ENCODE data around the gene FIS1.

Gene FIS1

DNA sequence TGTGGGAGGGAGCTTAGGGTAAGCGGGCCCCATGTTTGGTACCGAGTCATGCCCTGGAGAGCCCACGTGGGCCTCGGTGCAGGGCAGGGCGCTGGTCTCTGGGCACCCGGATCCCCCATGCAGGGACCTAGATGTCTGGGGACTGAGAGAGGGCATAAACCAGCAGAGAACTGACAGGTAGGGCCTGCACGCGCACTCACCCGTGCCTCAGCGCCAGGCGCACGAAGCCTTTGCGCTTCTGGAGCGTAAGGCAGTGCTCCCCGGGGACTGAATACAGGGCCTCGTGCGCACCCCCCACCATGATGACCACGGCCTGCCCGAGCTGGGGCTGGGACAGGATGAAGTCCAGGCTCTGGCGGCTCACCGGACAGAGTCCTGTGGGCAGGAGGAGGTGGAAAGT, 46.9 kb downstream of the FIS1 start:
- Histone ChIP-seq H3K4me1 (ENCODE audit: control insufficient read depth in 1 of 2, insufficient read depth in 1 of 2, low read depth in 1 of 2, low read length in 1 of 2) (peaks cover 0 to 9% of the 10 kb centered on the region in 2 experiments), H3K27ac (no peak overlapping the region), H3K4me3 (ENCODE audit: low read depth in 1 of 2, low read length in 1 of 2) (no peak overlapping the region), H3K36me3 (no peaks in the 10 kb centered on the region), H3K9me3 (no peaks in the 10 kb centered on the region), H3K27me3 (peaks cover 81% of the 10 kb centered on the region)
- TF ChIP-seq, protein P1, sequence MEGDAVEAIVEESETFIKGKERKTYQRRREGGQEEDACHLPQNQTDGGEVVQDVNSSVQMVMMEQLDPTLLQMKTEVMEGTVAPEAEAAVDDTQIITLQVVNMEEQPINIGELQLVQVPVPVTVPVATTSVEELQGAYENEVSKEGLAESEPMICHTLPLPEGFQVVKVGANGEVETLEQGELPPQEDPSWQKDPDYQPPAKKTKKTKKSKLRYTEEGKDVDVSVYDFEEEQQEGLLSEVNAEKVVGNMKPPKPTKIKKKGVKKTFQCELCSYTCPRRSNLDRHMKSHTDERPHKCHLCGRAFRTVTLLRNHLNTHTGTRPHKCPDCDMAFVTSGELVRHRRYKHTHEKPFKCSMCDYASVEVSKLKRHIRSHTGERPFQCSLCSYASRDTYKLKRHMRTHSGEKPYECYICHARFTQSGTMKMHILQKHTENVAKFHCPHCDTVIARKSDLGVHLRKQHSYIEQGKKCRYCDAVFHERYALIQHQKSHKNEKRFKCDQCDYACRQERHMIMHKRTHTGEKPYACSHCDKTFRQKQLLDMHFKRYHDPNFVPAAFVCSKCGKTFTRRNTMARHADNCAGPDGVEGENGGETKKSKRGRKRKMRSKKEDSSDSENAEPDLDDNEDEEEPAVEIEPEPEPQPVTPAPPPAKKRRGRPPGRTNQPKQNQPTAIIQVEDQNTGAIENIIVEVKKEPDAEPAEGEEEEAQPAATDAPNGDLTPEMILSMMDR (IDR thresholded peaks at IDR 0.05), result no peak

DNA sequence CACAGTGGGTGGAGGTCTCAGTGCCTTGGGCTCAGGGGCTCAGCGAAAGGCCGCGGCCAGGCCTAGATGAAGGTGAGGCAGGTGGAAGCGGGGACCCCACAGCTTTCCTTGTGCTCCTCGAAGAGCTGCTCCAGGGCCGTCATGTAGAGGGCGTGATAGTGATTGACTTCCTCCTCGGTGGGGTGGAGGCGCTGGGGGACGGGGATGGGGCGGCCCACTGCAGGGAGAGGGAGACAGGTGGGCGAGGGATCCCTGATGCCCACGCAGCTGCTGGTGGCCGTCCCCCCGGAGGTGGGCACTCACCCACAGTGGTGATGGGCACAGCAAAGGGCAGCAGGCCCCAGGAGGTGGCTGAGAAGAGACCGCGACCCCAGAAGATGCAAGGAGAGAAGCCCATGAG, 49.0 kb downstream of the FIS1 start:
- Histone ChIP-seq H3K27ac (no peak overlapping the region), H3K4me3 (ENCODE audit: low read depth in 1 of 2, low read length in 1 of 2) (no peak overlapping the region), H3K27me3 (peaks cover 60% of the 10 kb centered on the region), H3K9me3 (no peaks in the 10 kb centered on the region), H3K4me1 (ENCODE audit: control insufficient read depth in 1 of 2, insufficient read depth in 1 of 2, low read depth in 1 of 2, low read length in 1 of 2) (peaks cover 0 to 7% of the 10 kb centered on the region in 2 experiments), H3K36me3 (no peaks in the 10 kb centered on the region)
- TF ChIP-seq, protein P1 (IDR thresholded peaks at IDR 0.05), result no peak
